ENCODE results near the gene SCT. TPM values are rescaled to one million over a fixed set of nuclear protein-coding genes. Genes with fewer than 3 reads are reported as not detected.
"Not testable (repeated sequence)": the region's sequence is repeated elsewhere in the genome, so short reads cannot be mapped to it uniquely, and the experiment has no call there.

The SCT gene
- total RNA-seq, 1 donor from 2014 or later = not detected

DNA sequence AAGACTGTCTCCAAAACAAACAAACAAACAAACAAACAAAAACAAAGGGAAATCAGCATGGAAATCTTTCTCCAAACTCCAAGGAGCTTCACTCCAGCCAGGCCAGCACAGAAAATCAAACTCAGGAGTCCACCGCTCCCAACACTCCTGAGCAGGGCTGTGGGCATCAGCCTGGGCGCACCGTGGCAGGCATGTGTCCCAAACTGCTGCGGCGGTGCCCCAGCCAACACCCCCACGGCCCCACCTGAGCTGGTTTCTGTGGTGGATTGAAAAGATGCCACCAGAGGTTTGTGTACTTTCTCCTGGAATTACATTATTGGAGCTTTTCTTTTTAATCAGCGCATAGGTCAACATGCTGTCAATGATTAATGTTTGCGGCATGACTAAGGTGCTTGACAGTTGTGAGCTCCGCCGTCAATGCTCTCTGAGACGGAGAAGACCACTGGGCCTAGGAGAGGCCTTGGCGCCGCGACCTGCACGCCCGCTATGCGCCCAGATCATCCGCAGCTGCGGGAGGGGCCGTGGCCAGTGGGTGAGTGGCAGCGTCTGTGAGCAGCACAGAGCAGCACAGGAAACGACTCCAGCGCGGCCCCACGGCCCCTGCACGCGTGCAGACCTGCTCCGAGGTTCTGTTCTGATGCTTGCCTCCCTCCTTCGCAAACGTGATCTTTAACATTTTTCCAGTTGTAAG is 28.2 kb upstream of the SCT start:
- H3K4me3 ChIP-seq (ENCODE audit: low read depth, low read length) = peak overlapping the region; percentile 7
- peak; percentile 59 for DNase-seq (ENCODE audit: low read depth)

DNA sequence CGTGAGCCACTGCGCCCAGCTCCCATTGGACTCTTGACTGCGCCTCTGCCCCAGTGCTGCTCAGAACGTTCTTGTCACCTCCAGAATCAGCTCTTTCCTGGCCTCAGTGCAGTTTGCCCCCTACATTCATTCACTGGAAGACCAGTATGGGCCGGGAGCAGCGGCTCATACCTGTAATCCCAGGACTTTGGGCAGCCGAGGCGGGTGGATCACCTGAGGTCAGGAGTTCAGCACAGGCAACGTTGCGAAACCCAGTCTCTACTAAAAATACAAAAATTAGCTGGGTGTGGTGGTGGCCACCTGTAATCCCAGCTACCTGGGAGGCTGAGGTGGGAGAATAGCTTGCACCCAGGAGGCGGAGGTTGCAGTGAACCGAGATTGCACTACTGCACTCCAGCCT is 27.5 kb upstream of the SCT start:
- H3K4me3 ChIP-seq (ENCODE audit: low read depth, low read length); DNase-seq (ENCODE audit: low read depth): not testable (repeated sequence)

More for the DNA sequence above, 28.2 kb upstream of the SCT start:
- TF ChIP-seq, protein P1, sequence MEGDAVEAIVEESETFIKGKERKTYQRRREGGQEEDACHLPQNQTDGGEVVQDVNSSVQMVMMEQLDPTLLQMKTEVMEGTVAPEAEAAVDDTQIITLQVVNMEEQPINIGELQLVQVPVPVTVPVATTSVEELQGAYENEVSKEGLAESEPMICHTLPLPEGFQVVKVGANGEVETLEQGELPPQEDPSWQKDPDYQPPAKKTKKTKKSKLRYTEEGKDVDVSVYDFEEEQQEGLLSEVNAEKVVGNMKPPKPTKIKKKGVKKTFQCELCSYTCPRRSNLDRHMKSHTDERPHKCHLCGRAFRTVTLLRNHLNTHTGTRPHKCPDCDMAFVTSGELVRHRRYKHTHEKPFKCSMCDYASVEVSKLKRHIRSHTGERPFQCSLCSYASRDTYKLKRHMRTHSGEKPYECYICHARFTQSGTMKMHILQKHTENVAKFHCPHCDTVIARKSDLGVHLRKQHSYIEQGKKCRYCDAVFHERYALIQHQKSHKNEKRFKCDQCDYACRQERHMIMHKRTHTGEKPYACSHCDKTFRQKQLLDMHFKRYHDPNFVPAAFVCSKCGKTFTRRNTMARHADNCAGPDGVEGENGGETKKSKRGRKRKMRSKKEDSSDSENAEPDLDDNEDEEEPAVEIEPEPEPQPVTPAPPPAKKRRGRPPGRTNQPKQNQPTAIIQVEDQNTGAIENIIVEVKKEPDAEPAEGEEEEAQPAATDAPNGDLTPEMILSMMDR (conservative IDR thresholded peaks at IDR 0.05; ENCODE audit: low read depth, low read length) = no peak

DNA sequence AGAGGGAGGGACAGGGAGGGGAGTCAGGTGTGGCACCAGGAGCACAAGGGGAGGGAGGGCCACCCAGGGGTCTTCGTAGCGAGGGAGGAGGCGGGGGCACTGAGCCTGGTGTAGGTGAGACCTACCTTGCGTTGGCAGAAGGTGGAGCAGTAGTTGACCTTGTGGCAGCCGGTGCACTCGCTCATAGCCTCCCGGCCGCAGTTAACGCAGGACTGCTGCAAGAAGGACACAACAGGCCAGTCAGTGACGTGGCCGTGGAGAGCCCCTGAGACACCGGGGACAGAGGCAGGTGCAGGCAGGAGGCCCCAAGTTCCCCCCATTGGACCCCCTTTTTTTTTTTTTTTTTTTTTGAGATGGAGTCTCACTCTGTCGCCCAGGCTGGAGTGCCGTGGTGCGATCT is 26.9 kb upstream of the SCT start:
- DNase-seq (ENCODE audit: low read depth) = no peak
- TF ChIP-seq, protein P1 (conservative IDR thresholded peaks at IDR 0.05; ENCODE audit: low read depth, low read length) = no peak
- H3K4me3 ChIP-seq (ENCODE audit: low read depth, low read length) = no peak overlapping the region

DNA sequence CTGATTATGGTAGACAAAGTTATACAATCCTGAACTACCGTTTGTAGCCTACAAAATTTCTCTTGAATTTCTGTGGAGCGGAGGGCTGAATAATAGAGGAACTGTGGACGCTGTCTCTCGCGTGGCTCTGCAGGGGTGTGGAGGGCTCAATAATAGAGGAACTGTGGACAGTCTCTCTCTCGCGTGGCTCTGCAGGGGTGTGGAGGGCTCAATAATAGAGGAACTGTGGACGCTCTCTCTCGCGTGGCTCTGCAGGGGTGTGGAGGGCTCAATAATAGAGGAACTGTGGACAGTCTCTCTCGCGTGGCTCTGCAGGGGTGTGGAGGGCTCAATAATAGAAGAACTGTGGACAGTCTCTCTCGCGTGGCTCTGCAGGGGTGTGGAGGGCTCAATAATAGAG is 26.2 kb upstream of the SCT start:
- not testable (repeated sequence) for H3K4me3 ChIP-seq (ENCODE audit: low read depth, low read length); DNase-seq (ENCODE audit: low read depth)

DNA sequence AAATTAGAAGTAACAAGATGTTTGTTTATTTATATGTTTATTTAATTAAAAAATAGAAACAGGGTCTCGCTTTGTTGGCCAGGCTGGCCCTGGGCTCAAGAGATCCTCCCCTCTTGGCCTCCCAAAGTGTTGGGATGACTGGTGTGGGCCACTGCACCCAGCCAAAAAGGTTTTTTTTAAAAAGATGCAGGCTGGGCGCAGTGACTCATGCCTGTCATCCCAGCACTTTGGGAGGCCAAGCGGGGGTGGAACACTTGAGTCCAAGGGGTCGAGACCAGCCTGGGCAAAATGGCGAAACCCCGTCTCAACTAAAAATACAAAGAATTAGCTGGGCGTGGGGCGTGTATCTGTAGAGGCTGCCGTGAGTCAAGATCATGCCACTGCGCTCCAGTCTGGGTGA is 23.5 kb upstream of the SCT start:
- TF ChIP-seq, protein P1 (conservative IDR thresholded peaks at IDR 0.05; ENCODE audit: low read depth, low read length) = no peak
- no peak overlapping the region for H3K4me3 ChIP-seq (ENCODE audit: low read depth, low read length)
- no peak for DNase-seq (ENCODE audit: low read depth)

DNA sequence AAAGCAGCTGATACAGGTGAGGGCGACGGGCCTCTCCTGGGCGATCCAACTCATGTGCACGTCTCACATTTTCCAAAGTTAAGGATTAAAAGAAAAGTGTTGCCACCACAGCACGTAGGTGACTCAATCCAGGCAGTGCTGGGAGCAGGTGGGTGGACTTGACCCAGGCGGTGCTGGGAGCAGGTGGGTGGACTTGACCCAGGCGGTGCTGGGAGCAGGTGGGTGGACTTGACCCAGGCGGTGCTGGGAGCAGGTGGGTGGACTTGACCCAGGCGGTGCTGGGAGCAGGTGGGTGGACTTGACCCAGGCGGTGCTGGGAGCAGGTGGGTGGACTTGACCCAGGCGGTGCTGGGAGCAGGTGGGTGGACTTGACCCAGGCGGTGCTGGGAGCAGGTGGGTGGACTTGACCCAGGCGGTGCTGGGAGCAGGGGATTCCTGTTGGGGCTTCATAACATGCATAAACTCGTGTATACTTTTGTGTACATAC is 20.7 kb upstream of the SCT start:
- DNase-seq (ENCODE audit: low read depth); H3K4me3 ChIP-seq (ENCODE audit: low read depth, low read length): not testable (repeated sequence)

DNA sequence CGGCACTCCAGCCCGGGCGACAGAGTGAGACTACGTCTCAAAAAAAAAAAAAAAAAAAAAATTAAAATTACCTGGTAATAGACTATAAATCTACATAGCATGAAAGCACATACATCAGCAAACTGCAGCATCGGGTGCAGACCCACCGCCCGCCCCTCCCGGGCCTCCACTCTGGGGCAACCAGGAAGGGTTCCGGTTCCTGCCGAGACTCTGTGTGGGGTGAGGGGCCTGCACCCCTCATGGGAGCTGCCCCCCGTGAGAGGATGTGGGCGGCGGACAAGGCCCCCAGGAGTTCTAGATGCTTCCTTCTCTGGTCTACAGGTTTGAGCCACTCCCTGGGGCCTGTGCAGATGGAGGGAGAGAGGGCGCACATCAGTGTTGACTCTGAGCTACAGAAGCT is 19.2 kb upstream of the SCT start:
- no peak for DNase-seq (ENCODE audit: low read depth)
- no peak overlapping the region for H3K4me3 ChIP-seq (ENCODE audit: low read depth, low read length)
- TF ChIP-seq, protein P1 (conservative IDR thresholded peaks at IDR 0.05; ENCODE audit: low read depth, low read length) = no peak

DNA sequence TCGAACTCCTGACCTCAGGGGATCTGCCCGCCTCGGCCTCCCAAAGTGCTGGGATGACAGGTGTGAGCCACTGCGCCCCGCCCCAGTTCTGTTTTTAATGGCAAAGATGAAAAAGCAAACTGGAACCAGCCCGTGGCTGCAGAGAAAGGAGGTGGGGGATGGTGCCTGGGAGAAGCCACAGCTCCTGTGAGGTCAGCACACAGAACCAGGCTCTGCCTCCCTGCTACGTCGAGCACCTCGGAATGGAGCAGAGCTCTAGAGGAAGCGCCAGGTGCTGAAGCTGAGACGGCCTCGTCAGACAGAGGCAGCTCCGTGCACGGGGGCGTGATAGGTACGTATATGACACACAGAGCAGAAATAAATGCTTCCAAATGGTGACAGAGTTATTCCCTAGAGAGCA is 18.6 kb upstream of the SCT start:
- TF ChIP-seq, protein P1 (conservative IDR thresholded peaks at IDR 0.05; ENCODE audit: low read depth, low read length) = no peak
- no peak overlapping the region for H3K4me3 ChIP-seq (ENCODE audit: low read depth, low read length)
- DNase-seq (ENCODE audit: low read depth) = no peak

All from epithelial cell of proximal tubule (primary cell).